NCI-H510A treated with DMSO at 0.1 percent for 48 hours (cell line): Measurements from ENCODE around the gene CACNB1.

Experiments
- DNase-seq: peaks from one replicate; lab custom pipeline; 2025; lab: John Stamatoyannopoulos, UW

CACNB1 gene

GRCh38 chr17:39225959-39226683 is 28.7 kb upstream of the CACNB1 start:
- peak; percentile 67 for DNase-seq

DNA sequence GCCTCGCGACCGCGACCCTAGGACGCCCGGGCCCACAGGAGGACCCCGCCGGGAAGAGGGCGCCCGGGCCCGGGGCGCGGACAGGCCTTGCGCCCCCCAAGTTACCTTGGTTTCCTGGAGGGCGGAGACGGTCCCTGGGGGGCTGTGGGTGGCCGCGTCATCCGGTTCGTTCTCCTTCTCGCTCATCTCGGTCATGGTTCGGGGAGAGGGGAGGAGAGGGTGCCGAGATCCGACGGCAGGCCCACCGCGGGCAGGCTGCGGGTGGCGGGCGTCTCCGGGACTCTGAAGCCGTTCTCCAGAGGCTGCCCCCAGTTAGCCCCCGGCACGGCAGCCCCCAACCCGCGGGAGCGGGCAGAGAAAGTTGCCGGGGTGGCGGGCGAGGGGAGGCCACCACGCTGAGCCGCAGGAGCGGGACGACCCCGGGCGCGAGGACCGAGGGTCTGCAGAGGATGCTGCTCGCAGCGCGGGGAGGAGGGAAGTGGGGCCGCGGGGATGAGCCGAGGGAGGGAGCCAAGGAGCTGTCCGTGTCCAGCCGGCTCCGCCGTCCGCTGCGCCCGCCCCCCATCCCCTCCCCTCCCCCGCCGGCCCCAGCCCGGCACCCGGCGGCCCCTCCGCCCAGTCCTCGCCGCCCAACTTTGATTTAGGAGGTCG is 28.0 kb upstream of the CACNB1 start, which contains the start of gene STAC2:
TSS of gene STAC2 (minus strand) at position 638 of the 651 bp plus-strand sequence. CDS start at position 195, 443 bp downstream.
- DNase-seq, result no peak

DNA sequence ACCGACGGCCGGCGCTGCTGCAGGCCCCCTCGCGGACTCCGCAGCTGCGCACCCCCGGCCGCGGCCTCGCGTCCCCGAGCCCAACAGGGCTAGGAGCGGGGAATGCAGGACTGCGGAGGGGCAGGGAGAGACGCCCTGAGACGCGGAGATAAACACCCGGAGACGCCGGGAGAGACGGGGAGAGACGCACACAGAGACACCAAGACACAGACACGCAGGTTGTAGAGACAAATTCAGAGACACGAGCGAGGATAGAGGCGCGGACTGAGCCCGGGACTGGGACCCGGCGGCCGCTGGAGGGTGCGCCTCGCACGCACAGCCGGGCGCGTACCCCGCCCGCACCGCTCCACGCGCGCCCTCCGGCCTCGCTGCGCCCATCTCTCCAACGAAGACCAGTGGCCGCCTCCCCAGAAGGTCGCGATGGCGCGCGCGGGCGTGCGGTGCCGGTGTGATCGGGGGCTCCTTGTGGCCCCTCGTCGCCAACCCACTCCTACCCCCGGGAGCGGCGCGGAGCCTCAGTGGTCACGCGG is 27.4 kb upstream of the CACNB1 start:
- DNase-seq, result no peak

DNA sequence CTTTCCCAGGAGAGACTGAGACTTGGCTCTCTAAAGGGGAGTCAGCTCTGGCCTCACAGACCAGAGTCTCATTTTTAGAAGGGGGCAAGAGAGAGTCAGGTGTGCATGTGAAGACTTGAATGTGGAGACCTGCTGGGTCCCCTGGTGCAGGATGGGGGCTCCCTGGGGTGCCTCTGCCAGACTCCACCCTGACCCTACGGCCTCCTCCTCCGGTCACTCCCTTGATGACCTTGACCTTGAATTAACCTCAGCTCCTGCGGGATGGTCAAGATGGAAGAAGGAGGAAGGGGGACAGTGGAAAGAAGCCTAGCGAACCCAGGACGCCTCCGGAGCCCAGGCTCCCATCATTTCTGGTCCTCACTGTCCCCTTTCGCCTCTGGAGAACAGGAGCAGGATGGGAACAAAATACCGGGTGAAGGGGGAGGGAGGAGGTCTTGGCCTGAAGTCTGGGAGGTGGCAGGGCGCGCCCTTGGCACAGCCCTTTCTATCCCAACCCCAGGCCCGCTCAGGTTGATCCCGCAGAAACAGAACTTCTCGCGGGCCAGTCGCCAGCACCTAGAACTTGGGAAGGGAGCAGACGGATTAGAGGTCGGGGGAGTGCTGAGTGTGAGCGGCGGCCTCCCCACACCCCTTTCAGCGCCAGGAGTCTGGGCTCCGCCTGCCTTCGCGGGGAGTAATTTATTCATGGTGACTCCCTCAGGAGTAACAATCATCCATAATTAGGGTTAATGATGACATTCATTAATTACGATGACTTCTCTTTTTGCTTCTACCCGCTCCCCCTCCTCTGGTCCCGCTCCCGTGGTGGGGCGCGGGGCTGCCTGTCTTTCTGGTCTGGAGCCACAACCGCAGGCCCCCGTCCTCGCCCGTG is 26.7 kb upstream of the CACNB1 start:
- no peak for DNase-seq

DNA sequence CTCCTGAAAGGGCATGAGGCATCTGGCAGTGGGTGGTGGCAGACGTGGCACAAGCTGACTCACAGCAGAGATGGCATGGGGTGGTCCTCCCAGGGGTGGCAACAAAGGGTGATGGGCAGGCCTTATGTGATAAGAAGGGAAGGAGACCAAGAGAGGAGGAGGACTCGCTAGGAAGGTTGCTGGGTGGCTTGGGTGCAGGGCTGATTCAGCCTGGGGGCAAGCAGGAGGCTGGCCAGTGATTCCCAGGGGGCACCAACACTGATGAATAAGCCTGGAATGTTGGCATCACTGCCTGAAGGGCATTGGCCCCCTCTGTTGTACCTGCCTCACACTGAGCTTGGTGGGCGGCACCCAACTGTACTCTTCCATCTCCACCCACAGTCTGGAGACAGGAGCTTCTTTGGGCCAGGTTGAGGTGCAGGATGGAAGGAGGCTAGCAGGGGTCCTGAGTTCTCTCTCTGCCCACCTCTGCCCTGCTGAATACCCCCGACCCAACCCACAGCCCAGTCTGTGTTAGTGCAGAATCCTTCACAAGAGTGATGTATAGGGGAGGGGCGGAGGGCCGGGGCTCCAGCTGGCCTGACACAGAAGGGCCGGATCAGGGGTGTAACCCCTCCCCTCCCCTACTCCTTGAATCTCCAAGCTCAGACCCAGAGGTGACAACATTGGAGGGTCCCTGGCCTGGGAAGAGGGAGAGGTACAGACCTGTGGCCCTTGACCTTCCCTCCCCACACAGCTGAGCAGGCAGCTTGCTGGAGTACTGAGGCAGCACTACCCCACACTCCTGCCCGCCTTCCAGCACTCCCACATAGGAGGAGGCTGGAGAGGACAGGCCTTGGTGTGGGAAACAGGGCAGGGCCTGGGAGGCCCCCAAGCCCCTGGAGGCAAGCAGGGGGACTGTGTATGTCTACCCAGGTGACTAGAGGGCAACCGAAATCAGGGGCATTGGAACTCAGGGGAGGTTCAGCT is 25.7 kb upstream of the CACNB1 start:
- no peak for DNase-seq

- DNase-seq, result no peak
These were observed 24.7 kb upstream of the CACNB1 start for GRCh38 chr17:39222151-39222550.

GRCh38 chr17:39221572-39221971 is 24.1 kb upstream of the CACNB1 start:
- no peak for DNase-seq

GRCh38 chr17:39219647-39220154 is 22.2 kb upstream of the CACNB1 start:
- DNase-seq, result no peak

- DNase-seq, result no peak
These were observed 21.4 kb upstream of the CACNB1 start for GRCh38 chr17:39218906-39219305.

DNA sequence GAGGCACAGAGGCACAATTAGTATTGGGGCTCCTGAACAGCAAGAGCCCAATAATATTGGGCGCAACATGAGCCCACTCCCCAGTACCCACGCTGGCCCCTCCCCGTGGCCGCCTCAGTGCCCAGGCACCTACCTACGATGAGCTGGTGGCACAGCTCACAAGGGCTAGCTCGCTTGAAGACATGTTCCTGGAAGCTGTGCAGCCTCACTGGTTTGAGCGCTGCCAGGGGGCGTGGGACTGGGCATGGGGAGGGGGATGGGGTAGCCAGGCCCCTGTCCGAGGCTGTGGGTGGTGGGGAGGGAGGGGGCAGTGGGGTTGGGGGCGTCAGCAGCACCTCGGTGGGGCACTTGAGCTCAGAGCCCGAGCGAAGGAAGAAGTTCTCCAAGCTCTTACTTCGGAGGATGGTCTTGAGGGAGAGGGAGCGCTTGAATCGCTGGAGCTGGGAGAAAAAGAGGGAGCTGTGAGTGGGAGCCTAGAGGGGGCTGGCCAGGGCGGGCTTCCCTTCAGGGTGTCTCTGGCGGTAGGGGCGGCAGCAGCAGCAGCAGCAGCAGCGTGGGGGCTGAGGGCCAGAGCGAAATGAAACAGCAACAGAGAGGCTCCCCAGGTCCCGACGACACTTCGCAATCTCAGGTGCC is 20.4 kb upstream of the CACNB1 start:
- no peak for DNase-seq

DNA sequence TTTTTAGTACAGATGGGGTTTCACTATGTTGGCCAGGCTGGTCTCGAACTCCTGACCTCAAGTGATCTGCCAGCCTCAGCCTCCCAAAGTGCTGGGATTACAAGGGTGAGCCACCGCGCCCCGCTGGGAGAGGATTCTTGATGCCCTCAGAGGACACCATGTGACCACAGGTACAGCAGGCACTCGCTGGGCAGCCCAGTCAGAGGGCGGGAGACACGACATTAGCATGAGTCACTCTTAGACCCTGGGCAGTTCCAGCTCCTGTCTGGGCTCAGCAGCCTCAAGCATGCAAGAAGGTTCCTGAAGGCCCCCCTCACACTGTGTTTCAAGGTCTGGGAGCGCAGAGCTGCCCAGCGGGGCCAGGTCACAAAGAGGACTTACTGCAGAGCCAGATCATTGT is 16.4 kb upstream of the CACNB1 start:
- DNase-seq, result no peak

DNA sequence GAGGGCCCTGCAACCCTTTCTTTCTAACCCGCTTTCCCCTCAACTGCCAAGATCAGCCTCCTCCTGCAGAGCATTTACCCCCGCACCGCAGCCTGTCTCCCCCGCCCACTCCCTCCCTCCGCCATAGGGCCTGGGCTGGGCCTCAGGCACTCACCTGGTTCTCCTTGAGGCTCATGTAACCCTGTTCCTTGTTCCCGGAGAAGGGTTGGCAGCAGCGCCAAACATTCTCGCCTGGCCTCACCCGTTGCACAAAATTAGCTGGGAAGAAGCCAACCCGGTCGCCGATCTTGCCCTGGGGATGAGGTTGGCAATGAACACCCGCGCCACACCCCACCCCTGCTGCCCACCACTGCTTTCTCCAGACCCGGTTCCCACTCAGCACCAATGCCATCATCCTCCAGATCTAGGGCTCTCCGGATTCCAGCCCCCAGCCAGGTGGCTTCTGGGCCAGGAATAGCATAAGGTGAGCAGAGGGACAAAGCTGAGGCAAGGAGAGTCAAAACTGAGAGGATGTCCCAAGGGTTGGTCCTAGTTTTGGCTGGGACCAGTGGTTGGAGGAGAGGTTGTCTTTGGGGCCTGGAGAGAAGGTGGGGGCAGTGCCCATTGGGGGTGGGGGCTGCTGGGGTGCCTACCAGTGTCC is 15.5 kb upstream of the CACNB1 start:
- DNase-seq, result no peak

DNA sequence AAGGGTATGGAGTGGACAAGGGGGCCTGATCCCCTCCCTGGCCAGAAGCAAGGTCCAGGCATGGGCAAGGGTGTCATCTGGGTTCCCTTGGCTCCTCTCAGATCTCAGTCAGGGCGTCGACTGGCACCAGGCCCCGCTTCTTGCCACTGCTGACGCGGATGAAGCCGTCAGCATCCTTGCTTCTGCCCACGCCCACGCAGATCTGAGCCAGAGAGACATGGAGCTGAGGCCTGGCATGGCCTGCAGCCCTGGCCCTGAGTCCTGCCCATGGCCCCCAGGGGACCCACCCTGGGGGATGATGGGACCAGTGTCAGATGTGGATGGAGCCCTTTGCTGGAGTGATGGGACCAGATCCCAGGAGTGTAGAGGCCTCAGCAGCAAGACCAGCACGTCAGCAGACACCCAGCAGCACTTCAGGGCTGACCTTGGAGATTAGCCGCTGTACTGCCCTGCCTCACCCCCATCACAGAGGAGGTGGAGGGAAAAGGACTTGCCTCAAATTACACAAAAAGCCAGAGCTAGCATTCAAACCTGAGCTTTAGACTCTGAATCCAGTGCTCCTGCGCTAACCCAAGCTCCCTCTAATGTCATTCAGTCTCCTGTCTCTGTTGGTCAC is 14.8 kb upstream of the CACNB1 start:
- DNase-seq, result no peak

DNA sequence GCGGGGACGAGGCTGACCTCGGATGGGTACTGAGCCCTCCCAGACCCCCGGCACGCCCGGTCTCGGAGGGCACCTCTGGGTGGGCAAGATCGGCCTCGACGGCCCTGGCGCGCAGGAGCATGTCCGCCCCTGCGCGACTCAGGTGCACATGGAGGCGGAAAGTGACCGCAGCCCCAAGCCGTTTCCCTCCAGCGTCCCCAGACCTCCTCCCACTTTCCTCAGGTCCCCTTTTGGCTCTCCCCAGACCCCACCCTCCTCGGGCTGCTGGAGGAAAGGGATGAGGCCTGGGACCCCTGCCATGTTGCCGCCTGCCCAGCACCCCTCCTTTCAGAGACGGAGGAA is 12.6 kb upstream of the CACNB1 start:
- no peak for DNase-seq

GRCh38 chr17:39209317-39210092 is 12.0 kb upstream of the CACNB1 start:
- DNase-seq, result no peak

DNA sequence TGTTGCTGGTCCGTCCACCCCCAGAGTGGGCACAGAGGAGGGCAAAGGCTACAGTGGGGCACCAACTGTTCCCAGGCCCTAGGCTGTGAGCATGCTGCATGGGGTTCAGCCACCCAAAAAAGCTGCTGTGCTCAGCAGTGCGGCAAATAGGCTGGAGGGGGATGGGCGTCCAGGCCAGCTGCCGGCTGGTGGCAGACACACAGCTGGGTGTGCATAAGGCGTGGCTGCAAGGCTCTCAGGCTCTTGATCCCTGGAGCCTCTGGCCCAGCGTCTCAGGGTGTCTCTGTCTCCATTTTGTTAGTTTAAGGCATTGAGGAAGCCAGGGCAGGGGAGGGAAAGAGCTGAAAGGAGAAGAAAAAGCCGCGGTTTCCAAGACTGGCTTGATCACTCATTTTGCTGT is 11.4 kb upstream of the CACNB1 start:
- DNase-seq, result peak; percentile 63

- DNase-seq, result no peak
These were observed 10.7 kb upstream of the CACNB1 start for GRCh38 chr17:39208136-39208535.

- DNase-seq, result no peak
These were observed 7.7 kb upstream of the CACNB1 start for GRCh38 chr17:39205112-39205526.

GRCh38 chr17:39204245-39204644 is 6.8 kb upstream of the CACNB1 start:
- DNase-seq, result no peak
